ENCODE data around the gene IFIT1. TPM values are rescaled to one million over a fixed set of nuclear protein-coding genes. Genes with fewer than 3 reads are reported as not detected.

The IFIT1 gene
- total and polyA plus RNA-seq, 9 of the 15 experiments (the other 6 are each of a cell fraction or from before 2014, with no cell fraction given) = 0.03 to 0.40 (median 0.18) TPM

DNA sequence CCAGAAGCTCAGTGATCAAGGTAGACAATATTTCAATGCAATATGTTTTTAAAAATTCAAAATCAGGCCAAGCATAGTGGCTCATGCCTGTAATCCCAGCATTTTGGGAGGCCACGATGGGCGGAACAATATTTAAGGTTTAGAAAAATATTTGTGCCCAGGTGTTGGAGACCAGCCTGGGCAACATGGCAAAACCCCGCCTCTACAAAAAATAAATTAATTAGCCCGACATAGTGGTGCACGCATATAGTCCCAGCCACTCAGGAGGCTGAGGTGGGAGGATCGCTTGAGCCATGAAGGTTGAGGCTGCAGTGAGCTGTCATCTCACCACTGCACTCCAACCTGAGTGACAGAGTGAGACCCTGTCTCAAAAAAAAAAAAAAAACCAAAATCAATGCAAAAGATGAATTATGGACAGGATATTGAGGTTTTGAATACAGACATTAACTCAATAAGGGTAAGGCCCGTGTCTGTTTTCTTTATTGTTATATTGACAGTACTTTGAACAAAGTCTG is 21.0 kb downstream of the IFIT1 start:
- ChIA-PET POLR2A (interaction anchor here (0.5 kb wide), 1 partner anchor 303 kb away, joined by 4 read pairs; no protein-coding TSS in a partner anchor), CTCF (ENCODE audit: low intra/inter-chr PET ratio) (no interaction called here)
- 81% methylated on average over 6 of the region's 7 CpGs for WGBS (ENCODE audit: insufficient coverage, low coverage, missing lambda C conversion rate)
- H3K79me2 ChIP-seq (ENCODE audit: control insufficient read depth, insufficient read depth, low read length) = no peaks in the 10 kb centered on the region
- intact Hi-C loops (cut with micrococcal nuclease) = no loop called here
- H3K27me3 ChIP-seq (ENCODE audit: control insufficient read depth in 2 of 2, insufficient read depth in 2 of 2, low read length in 2 of 2) = no peaks in the 10 kb centered on the region
- peak overlapping the region; percentile 54; the same call in 1 of the 2 replicates for H3K4me3 ChIP-seq
- no peak overlapping the region; the same call in 1 of the 2 replicates for H3K4me2 ChIP-seq (ENCODE audit: insufficient read depth, low read length)
- FAIRE-seq = no peak
- BruUV-seq (replicated peaks) = no TSS peak
- no peak for ATAC-seq
- no peaks in the 10 kb centered on the region for H4K20me1 ChIP-seq (replicated peaks; ENCODE audit: control insufficient read depth, insufficient read depth, low read length)
- peak overlapping the region; percentile 95; the same call in 1 of the 2 replicates for H2AFZ ChIP-seq (ENCODE audit: low read depth, low read length)
- no peak overlapping the region for H3K9ac ChIP-seq (ENCODE audit: insufficient read depth in 1 of 2, low read depth in 2 of 2, low read length in 2 of 2)
- H3K9me1 ChIP-seq (ENCODE audit: control insufficient read depth, insufficient read depth, low read length) = no peaks in the 10 kb centered on the region
- no peaks in the 10 kb centered on the region for H3K9me3 ChIP-seq (replicated peaks; ENCODE audit: control insufficient read depth, insufficient read depth, low read depth, low read length)
- TF ChIP-seq HNRNPL (IDR thresholded peaks at IDR 0.05; ENCODE audit: low read depth, low read length) = no peak
- no peak for TF ChIP-seq POLR2H (tag; IDR thresholded peaks at IDR 0.05; ENCODE audit: low read depth)
- TF ChIP-seq, protein P1, sequence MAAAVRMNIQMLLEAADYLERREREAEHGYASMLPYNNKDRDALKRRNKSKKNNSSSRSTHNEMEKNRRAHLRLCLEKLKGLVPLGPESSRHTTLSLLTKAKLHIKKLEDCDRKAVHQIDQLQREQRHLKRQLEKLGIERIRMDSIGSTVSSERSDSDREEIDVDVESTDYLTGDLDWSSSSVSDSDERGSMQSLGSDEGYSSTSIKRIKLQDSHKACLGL (CRISPR knock-in tag; IDR thresholded peaks at IDR 0.05; ENCODE audit: borderline replicate concordance, poor library complexity, severe bottlenecking) = no peak
- TF ChIP-seq SNIP1 (IDR thresholded peaks at IDR 0.05; ENCODE audit: low read depth) = no peak
- no peak for TF ChIP-seq SMAD4 (CRISPR knock-in tag; conservative IDR thresholded peaks at IDR 0.05)
- TF ChIP-seq TBL1XR1 (IDR thresholded peaks at IDR 0.05; ENCODE audit: low read length in 2 of 2) = no peak
- TF ChIP-seq USF2 (CRISPR knock-in tag; IDR thresholded peaks at IDR 0.05) = no peak
- no peak for TF ChIP-seq POU5F1 (IDR thresholded peaks at IDR 0.05; ENCODE audit: borderline replicate concordance, low read depth, low read length, partially characterized antibody)
- TF ChIP-seq RB1 (IDR thresholded peaks at IDR 0.05; ENCODE audit: low read depth) = no peak
- in situ Hi-C loops (cut with MboI) = no loop called here
- no peaks in the 10 kb centered on the region for H3K36me3 ChIP-seq (ENCODE audit: control insufficient read depth, insufficient read depth, low read length)
- H3K4me1 ChIP-seq (replicated peaks in 1 of 2; ENCODE audit: control insufficient read depth in 2 of 2, insufficient read depth in 2 of 2, low read length in 2 of 2) = peaks cover 0 to 9% of the 10 kb centered on the region in 2 experiments; a peak in 2 of 5 replicates
- DNase-seq (ENCODE audit: extremely low read depth in 1 of 4, low spot score in 3 of 4) = no peak
- H3K27ac ChIP-seq (ENCODE audit: extremely low read depth, low read depth, low read length) = no peak overlapping the region
